HG02981 (cell line): Measurements from ENCODE around the gene TBC1D4.

Source experiments
- ATAC-seq: cut with Tn5 transposase; IDR thresholded peaks from one replicate; pipeline ENCODE4 v1.9.1; 2021; ENCODE audit warnings: mild to moderate bottlenecking, moderate library complexity; ENCODE audit not compliant: unreplicated experiment

TBC1D4 gene

GRCh38 chr13:75482070-75482819, at the start of gene TBC1D4:
Gene TBC1D4 (minus strand): TSS chr13:75482169. CDS start chr13:75481767, 402 bp downstream.
- peak; percentile 67 for ATAC-seq

- ATAC-seq, result no peak
These were observed 48.6 kb upstream of the TBC1D4 start for GRCh38 chr13:75530549-75530961.

GRCh38 chr13:75521956-75522355, 40.0 kb upstream of the TBC1D4 start:
- no peak for ATAC-seq

- no peak for ATAC-seq
These were observed 36.6 kb upstream of the TBC1D4 start for GRCh38 chr13:75518439-75519088.

GRCh38 chr13:75514080-75514995, 32.4 kb upstream of the TBC1D4 start:
- no peak for ATAC-seq

GRCh38 chr13:75513271-75513670, 31.3 kb upstream of the TBC1D4 start:
- ATAC-seq, result no peak

GRCh38 chr13:75512253-75512652, 30.3 kb upstream of the TBC1D4 start:
- peak; percentile 92 for ATAC-seq

GRCh38 chr13:75511051-75511625, 29.2 kb upstream of the TBC1D4 start:
- ATAC-seq, result no peak

GRCh38 chr13:75508002-75508548, 26.1 kb upstream of the TBC1D4 start:
- no peak for ATAC-seq

GRCh38 chr13:75507027-75508001, 25.3 kb upstream of the TBC1D4 start:
- ATAC-seq, result no peak

GRCh38 chr13:75506018-75506417, 24.0 kb upstream of the TBC1D4 start:
- ATAC-seq, result no peak

GRCh38 chr13:75505327-75505726, 23.4 kb upstream of the TBC1D4 start:
- no peak for ATAC-seq

- no peak for ATAC-seq
These were observed 14.0 kb upstream of the TBC1D4 start for GRCh38 chr13:75495938-75496337.

- ATAC-seq, result no peak
These were observed 12.5 kb upstream of the TBC1D4 start for GRCh38 chr13:75494491-75494890.

GRCh38 chr13:75493156-75493555, 11.2 kb upstream of the TBC1D4 start:
- no peak for ATAC-seq

GRCh38 chr13:75492389-75492788, 10.4 kb upstream of the TBC1D4 start:
- no peak for ATAC-seq

- no peak for ATAC-seq
These were observed 9.4 kb upstream of the TBC1D4 start for GRCh38 chr13:75491376-75491775.

GRCh38 chr13:75489502-75490263, 7.7 kb upstream of the TBC1D4 start:
- peak; percentile 89 for ATAC-seq
